Breast epithelium (tissue), 3 donors: ENCODE measurements around the gene GIMAP5.

ENCODE experiments used
- POLR2AphosphoS5 ChIP-seq, 3 donors: sonication (generic); formaldehyde crosslinking; IDR thresholded peaks; one replicate each; pipeline ENCODE4 v1.6.1; 2017; ENCODE audit warnings: antibody characterized with exemption in 3 of 3
- TF ChIP-seq, protein P1 (sequence below), 3 donors: fragments of 450-650 bp; IDR thresholded peaks; one replicate each; pipeline ENCODE4 v1.5.1; 2016 to 2017; ENCODE audit warnings: antibody characterized with exemption in 3 of 3, mild to moderate bottlenecking in 3 of 3, moderate library complexity in 3 of 3

DNA sequence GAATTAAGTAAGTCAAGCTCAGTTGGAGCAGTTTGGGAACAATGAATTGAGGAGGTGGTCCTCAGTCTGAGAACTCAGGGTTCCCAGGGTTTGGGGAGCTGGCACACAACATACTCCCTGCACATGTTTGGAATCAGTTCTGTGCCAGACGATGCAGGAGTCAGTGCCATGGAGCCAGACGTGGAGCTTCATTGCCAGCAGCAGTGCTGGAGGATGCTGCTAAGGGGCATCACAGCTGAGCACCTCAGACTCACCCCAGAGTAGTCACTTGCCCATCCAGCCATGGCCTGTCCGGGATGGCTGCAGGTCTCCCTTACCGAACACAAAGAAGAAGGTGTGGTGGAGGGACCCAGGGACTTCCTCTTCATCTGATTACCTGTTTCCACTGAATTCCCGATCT is 7.9 kb downstream of the GIMAP5 start:
- TF ChIP-seq POLR2AphosphoS5 (IDR thresholded peaks at IDR 0.05), result no peak
- TF ChIP-seq, protein P1, sequence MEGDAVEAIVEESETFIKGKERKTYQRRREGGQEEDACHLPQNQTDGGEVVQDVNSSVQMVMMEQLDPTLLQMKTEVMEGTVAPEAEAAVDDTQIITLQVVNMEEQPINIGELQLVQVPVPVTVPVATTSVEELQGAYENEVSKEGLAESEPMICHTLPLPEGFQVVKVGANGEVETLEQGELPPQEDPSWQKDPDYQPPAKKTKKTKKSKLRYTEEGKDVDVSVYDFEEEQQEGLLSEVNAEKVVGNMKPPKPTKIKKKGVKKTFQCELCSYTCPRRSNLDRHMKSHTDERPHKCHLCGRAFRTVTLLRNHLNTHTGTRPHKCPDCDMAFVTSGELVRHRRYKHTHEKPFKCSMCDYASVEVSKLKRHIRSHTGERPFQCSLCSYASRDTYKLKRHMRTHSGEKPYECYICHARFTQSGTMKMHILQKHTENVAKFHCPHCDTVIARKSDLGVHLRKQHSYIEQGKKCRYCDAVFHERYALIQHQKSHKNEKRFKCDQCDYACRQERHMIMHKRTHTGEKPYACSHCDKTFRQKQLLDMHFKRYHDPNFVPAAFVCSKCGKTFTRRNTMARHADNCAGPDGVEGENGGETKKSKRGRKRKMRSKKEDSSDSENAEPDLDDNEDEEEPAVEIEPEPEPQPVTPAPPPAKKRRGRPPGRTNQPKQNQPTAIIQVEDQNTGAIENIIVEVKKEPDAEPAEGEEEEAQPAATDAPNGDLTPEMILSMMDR (IDR thresholded peaks at IDR 0.05), result no peak
